Activated gamma-delta T cell treated with anti-CD3 and anti-CD28 coated beads, Interleukin-2, amount 50 U/mL, for 16 hours (primary cell): ENCODE data around the gene AKR1C1.
"Not testable (repeated sequence)": the region's sequence is repeated elsewhere in the genome, so short reads cannot be mapped to it uniquely, and the experiment has no call there.

Experiments used
- DNase-seq: peaks from one replicate; pipeline ENCODE4 v3.0.0-alpha.2; 2020; ENCODE audit warnings: low read depth

Gene AKR1C1

GRCh38 chr10:5018671-5019277, 55.6 kb downstream of the AKR1C1 start:
- not testable (repeated sequence) for DNase-seq

- not testable (repeated sequence) for DNase-seq
Observed at GRCh38 chr10:5019770-5020612, 56.8 kb downstream of the AKR1C1 start.

- not testable (repeated sequence) for DNase-seq
Observed at GRCh38 chr10:5021624-5022290, 58.5 kb downstream of the AKR1C1 start.

- DNase-seq, result no peak
Observed at GRCh38 chr10:5023177-5023805, 60.1 kb downstream of the AKR1C1 start.

GRCh38 chr10:5025461-5025881, 62.3 kb downstream of the AKR1C1 start:
- DNase-seq, result not testable (repeated sequence)

GRCh38 chr10:5030989-5031388, 67.8 kb downstream of the AKR1C1 start:
- DNase-seq, result no peak

- DNase-seq, result not testable (repeated sequence)
Observed at GRCh38 chr10:5031588-5031987, 68.4 kb downstream of the AKR1C1 start.

- not testable (repeated sequence) for DNase-seq
Observed at GRCh38 chr10:5032444-5032843, 69.2 kb downstream of the AKR1C1 start.
